IPS-11a (cell line): ENCODE measurements around the gene STAT1.

Experiments used
- H3K4me3 ChIP-seq: one replicate; pipeline ENCODE4 v1.5.1; 2013; ENCODE audit warnings: low read depth, low read length, control low read depth

STAT1 gene

GRCh38 chr2:190927301-190927700, 86.7 kb downstream of the STAT1 start:
- H3K4me3 ChIP-seq, result no peak overlapping the region

- no peak overlapping the region for H3K4me3 ChIP-seq
These were observed 91.6 kb downstream of the STAT1 start for GRCh38 chr2:190922376-190922775.

GRCh38 chr2:190920085-190920484, 93.9 kb downstream of the STAT1 start:
- H3K4me3 ChIP-seq, result no peak overlapping the region
